Fibroblast of peridontal ligament (primary cell): Measurements from ENCODE around the gene ACKR4.
A peak's percentile ranks its signal among the peaks of the same experiment; 100 is the strongest.
"Not testable (repeated sequence)": the region's sequence is repeated elsewhere in the genome, so short reads cannot be mapped to it uniquely, and the experiment has no call there.

Source experiments
- DNase-seq: peaks from one replicate; pipeline ENCODE4 v3.0.0-alpha.2; 2010; ENCODE audit errors: extremely low read depth

ACKR4 gene

DNA sequence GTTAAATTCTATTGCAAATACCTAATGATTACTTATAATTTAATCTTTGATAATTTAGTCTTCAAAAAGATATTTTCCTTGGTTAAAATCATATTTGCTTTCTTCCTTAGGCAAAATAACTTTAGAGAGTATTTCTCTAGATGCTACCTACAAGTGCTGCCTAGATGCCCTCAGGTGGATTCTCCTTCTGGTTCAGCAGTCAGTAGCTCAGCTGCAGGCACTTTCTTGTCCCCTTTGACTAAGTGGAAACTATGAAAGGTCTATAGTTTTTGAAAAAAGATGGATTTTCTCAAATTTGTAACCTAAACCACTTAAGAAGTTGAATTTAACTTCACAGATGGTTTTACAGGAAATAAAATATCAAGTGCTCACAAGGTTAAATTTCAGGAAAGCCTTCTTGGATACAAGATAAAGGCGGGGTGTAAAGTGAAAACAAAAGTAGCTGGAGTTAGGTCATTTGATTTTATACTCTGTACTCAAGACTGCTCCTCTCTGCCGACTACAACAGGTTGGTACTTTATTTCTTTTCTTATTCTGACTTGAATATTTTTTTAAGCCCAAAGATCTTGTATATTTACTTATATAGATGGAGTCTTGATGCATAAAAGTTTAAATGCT lies at the start of gene ACKR4:
ACKR4 (plus strand) TSS at position 455 of the 618 bp plus-strand sequence. CDS start 3,128 bp downstream, outside the sequence.
- peak; percentile 51 for DNase-seq

DNA sequence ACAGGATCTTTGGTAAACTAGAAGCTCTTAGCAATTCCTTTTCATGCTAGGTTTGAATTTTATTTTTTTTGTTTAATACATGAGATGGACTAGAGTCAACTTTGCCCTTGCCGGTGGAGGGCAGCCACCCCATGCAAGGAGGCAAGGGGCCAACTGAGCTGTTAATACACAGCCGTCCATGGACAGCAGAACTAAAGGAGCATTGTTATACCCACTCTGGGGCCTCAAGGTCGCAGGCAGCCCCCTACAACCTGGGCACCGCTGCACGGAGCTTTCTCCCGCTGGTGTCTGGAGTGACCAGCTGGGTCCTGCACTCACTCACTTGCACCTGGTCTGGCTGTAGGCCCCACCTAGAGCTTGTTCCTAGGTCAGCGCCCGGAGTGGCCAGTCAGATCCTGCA lies 47.9 kb upstream of the ACKR4 start:
- no peak for DNase-seq

DNA sequence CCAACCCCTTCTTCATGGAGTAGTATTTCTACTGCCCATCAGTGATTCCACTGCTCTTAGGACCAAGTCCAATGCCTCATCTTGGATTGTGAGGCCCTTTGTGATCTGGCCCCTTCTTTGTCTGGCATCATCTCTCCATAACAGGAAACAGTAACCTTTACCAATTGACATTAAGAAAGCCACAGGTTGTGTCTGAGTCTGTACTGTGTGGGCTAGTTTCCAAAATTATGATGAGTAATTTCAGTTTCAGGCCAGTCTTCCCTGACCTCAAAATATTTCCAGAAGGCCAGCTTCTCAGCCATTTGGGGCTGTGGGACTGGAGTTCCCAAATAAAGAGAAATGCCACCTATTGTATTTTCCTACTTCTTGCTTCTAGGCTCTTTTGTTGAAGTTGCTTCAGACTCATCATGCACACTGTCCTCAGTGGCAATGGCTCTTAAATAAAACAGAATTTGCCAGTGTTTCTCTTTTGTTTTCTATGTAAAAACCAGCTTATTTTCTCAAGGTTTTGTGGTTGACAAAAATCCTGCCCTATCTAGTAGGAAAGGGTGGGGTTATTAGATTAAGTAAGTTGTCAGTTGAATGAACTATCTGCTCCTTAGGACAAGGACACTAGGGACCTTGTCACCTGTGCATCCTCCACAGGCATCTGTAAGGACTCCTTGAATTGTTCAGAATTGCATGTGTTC lies 47.0 kb upstream of the ACKR4 start:
- peak; percentile 81 for DNase-seq

- peak; percentile 45 for DNase-seq
These were observed 46.3 kb upstream of the ACKR4 start for GRCh38 chr3:132550579-132551305.

- no peak for DNase-seq
These were observed 43.2 kb upstream of the ACKR4 start for GRCh38 chr3:132553826-132554225.

DNA sequence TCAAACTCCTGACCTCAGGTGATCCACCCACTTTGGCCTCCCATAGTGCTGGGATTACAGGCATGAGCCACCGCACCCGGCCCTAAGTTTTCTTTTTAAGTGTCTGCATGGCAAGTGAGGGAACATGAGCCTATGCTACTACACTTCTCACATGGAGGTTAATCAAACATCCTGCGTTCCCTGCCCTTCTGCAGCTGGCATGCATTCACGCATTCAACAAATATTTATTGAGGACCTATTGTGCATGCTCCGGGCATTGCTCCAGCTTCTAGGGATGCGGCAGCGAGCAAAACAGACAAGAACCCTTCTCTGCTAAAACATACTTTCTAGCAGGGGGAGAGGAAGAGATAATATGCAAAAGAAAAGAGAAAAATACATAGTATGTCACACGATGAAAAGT lies 42.6 kb upstream of the ACKR4 start:
- no peak for DNase-seq

GRCh38 chr3:132555306-132556035 lies 41.6 kb upstream of the ACKR4 start:
- no peak for DNase-seq

- not testable (repeated sequence) for DNase-seq
These were observed 41.1 kb upstream of the ACKR4 start for GRCh38 chr3:132556036-132556386.

DNA sequence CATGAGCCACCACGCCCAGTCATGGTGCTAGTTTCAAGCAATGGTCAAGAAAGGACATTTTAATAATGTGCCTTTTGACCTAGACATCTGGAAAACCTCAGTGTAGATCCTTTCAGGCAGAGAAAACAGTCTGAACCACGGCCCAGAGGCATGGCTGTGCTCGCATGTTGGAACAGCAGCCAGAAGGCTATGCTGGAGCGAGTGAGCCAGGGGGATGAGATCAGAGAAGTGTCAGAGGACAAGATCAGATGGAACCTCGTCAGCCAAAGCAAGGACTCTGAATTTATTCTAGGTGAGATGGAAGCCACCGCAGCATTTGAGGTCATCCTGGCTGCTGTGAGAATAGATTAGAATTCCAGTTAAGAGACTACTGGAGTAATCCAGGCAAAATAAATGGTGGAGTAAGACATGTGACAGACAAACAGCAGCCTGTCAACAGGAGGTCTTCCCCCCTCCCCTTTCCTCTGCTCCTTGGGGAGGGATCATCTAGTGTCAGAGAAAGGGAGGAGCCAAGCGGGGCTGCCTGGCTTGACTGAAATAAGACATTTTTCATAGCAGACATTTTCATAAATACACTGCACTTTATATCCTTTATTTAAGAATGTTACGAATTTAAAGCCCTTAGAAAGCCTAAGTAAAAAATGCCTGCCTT lies 40.4 kb upstream of the ACKR4 start:
- DNase-seq: no peak

- DNase-seq: no peak
These were observed 36.1 kb upstream of the ACKR4 start for GRCh38 chr3:132561003-132561402.

DNA sequence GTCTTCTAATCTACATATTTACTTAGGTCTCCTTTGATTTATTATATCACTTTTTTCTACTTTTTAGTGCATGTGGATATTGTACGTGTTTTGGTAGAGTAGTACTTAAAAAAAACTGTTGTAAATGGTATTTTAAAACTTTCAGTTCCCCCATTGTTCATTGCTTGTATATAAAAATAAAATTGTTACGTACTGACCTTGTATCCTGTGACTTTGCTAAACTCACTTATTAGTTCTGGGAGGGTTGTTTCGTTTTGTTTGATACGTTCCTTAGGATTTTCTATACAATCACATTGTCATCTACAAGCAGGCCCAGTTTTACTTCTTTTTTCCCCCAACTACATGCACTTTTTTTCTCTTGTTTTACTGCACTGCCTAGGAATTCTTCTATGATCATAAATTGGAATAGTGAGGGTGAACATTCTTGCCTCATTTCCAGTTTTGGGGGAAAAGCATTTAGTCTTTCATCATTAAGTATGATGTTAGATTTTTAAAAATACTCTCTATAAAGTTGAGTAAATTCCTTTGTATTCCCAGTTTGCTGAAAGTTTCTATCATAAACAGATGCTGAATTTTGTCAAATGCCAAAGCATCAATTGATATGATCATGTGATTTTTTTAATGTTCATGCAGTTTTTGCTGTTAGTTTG lies 33.5 kb upstream of the ACKR4 start:
- DNase-seq: peak; percentile 83

GRCh38 chr3:132564070-132564465 lies 33.0 kb upstream of the ACKR4 start:
- DNase-seq: no peak

GRCh38 chr3:132568422-132568821 lies 28.6 kb upstream of the ACKR4 start:
- peak; percentile 23 for DNase-seq

DNA sequence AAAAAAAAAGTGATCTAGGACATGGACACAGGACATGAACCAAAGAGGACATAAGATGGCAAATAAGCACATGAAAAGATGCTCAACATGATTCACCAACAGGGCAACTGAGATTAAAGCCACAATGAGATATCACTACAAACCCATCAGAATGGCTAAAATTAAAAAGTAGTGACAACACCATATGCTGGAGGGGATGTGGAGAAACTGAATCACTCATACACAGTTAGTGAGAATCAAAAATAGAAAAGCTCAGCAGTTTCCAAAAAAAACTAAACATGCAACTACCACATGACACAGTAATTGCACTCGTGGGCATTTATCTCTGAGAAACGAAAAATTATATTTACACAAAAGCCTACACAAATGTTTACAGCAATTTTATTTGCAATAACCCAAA lies 27.9 kb upstream of the ACKR4 start:
- peak; percentile 85 for DNase-seq

DNA sequence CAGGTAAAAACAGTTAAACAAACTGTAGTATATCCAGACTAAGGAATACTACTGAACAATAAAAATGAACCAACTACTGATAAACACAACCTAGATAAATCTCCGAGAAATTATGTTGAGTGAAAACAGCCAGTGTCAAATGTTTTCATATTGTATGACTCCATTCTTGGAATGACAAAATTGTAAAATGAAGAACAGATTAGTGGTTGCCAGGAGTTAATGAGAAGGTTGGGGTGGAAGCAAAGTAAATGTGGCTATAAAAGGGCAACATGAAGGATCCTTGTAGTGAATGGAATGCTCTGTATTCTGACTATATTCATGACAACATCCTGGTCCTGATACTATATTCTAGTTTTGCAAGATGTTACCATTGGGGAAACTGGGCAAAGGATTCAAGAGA lies 27.5 kb upstream of the ACKR4 start:
- peak; percentile 76 for DNase-seq

GRCh38 chr3:132570016-132570415 lies 27.1 kb upstream of the ACKR4 start:
- DNase-seq: peak; percentile 89

DNA sequence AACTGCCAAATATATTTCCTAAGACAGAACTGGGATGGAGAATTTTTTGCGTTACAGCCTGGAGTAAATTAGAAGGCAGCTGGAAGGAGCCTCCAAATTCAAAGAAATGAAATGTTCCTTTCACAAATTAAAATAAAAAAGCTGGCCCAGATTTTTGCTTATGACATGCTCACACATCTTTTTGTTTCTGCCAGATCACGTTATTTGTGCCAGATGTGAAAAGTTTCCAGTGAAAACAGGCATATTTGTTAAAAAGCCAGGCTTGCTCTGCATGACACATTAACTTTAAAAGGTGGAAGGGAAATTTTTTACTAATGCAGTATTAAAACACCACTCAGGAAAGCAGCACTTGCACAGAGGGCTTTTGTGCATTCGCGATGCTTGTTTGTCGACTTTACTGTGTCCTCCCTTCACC lies 23.3 kb upstream of the ACKR4 start:
- peak; percentile 93 for DNase-seq

- DNase-seq: no peak
These were observed 9.7 kb upstream of the ACKR4 start for GRCh38 chr3:132587401-132587800.

GRCh38 chr3:132592216-132592615 lies 4.9 kb upstream of the ACKR4 start:
- peak; percentile 73 for DNase-seq

- peak; percentile 72 for DNase-seq
These were observed 3.7 kb upstream of the ACKR4 start for GRCh38 chr3:132593241-132593946.

- peak; percentile 82 for DNase-seq
These were observed 3.1 kb upstream of the ACKR4 start for GRCh38 chr3:132593947-132594323.
